Measurements from ENCODE around the gene GPR55. TPM values are rescaled to one million over a fixed set of nuclear protein-coding genes. Genes with fewer than 3 reads are reported as not detected.

The GPR55 gene
- total and polyA plus RNA-seq, 2 donors (not counting 1 experiment from before 2014, with no cell fraction given), result 3.0 to 4.1 TPM

- Histone ChIP-seq H3K27me3 (replicated peaks in 1 of 4; ENCODE audit: control extremely low read depth in 1 of 4, control insufficient read depth in 3 of 4, insufficient read depth in 4 of 4, low read length in 3 of 4) (no peaks in the 10 kb centered on the region), H4K20me1 (ENCODE audit: control insufficient read depth, insufficient read depth, low read length, poor library complexity, severe bottlenecking) (no peaks in the 10 kb centered on the region), H3K36me3 (replicated peaks in 1 of 2; ENCODE audit: control extremely low read depth in 1 of 2, control insufficient read depth in 1 of 2, extremely low read depth in 1 of 2, insufficient read depth in 2 of 2, low read length in 1 of 2) (no peaks in the 10 kb centered on the region), H2AFZ (ENCODE audit: insufficient read depth, low read depth, low read length, poor library complexity, severe bottlenecking) (no peak overlapping the region), H3K9me3 (ENCODE audit: control extremely low read depth in 1 of 3, control insufficient read depth in 2 of 3, insufficient read depth in 1 of 3, low read length in 2 of 3) (peaks cover 0 to 8% (median 0%) of the 10 kb centered on the region in 3 donors), H3K4me2 (replicated peaks; ENCODE audit: low read depth, low read length, poor library complexity, severe bottlenecking) (peak overlapping the region; percentile 24), H3K27ac (ENCODE audit: low read length in 2 of 2) (no peak overlapping the region), H3K79me2 (ENCODE audit: control insufficient read depth, insufficient read depth, low read length) (no peaks in the 10 kb centered on the region), H3K4me3 (ENCODE audit: control extremely low read depth in 1 of 5, extremely low read depth in 1 of 5, insufficient read depth in 1 of 5, low read depth in 2 of 5, low read length in 4 of 5) (no peak overlapping the region), H3K4me1 (ENCODE audit: control insufficient read depth in 2 of 2, insufficient read depth in 2 of 2, low read length in 2 of 2) (peaks cover 45 to 69% of the 10 kb centered on the region in 2 donors), H3K9ac (ENCODE audit: low read length) (no peak overlapping the region)
- no peaks in the 10 kb centered on the region for H3K27me3 Mint-ChIP-seq
- H3K4me3 Mint-ChIP-seq, result no peak overlapping the region
- H3K4me1 Mint-ChIP-seq, result peaks cover 52% of the 10 kb centered on the region
- H3K9me3 Mint-ChIP-seq (ENCODE audit: insufficient read depth), result no peaks in the 10 kb centered on the region
- DNase-seq (no peak), ATAC-seq (ENCODE audit: low read depth) (no peak)
- ChIA-PET CTCF (interaction anchor here (0.7 to 1.3 kb wide), 3 partner anchors 9 to 40 kb away, joined by 3 to 4 read pairs (median 3); no protein-coding TSS in a partner anchor), POLR2A (no interaction called here)
- 37% methylated on average over 3 of the region's 5 CpGs for WGBS (ENCODE audit: insufficient coverage)
- intact Hi-C loops (cut with micrococcal nuclease), result no loop called here
- H3K27ac Mint-ChIP-seq, result no peak overlapping the region
- TF ChIP-seq, protein P1, sequence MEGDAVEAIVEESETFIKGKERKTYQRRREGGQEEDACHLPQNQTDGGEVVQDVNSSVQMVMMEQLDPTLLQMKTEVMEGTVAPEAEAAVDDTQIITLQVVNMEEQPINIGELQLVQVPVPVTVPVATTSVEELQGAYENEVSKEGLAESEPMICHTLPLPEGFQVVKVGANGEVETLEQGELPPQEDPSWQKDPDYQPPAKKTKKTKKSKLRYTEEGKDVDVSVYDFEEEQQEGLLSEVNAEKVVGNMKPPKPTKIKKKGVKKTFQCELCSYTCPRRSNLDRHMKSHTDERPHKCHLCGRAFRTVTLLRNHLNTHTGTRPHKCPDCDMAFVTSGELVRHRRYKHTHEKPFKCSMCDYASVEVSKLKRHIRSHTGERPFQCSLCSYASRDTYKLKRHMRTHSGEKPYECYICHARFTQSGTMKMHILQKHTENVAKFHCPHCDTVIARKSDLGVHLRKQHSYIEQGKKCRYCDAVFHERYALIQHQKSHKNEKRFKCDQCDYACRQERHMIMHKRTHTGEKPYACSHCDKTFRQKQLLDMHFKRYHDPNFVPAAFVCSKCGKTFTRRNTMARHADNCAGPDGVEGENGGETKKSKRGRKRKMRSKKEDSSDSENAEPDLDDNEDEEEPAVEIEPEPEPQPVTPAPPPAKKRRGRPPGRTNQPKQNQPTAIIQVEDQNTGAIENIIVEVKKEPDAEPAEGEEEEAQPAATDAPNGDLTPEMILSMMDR (IDR thresholded peaks at IDR 0.05), result no peak
- TF ChIP-seq EZH2 (IDR thresholded peaks at IDR 0.05; ENCODE audit: borderline replicate concordance, insufficient read depth, low read depth, low read length, poor library complexity, severe bottlenecking), result no peak
These were observed 34.0 kb downstream of the GPR55 start for GRCh38 chr2:230891064-230891463.

- TF ChIP-seq, protein P1 (IDR thresholded peaks at IDR 0.05), result no peak
- CTCF ChIA-PET, result interaction anchor here (1.0 kb wide), 1 partner anchor 9 kb away, joined by 3 read pairs; no protein-coding TSS in a partner anchor
- H3K9me3 ChIP-seq (ENCODE audit: control extremely low read depth in 1 of 3, control insufficient read depth in 2 of 3, insufficient read depth in 1 of 3, low read length in 2 of 3), result peaks cover 0 to 8% (median 0%) of the 10 kb centered on the region in 3 donors
- H3K27me3 ChIP-seq (replicated peaks in 1 of 4; ENCODE audit: control extremely low read depth in 1 of 4, control insufficient read depth in 3 of 4, insufficient read depth in 4 of 4, low read length in 3 of 4), result no peaks in the 10 kb centered on the region
- no peak overlapping the region for H3K4me3 ChIP-seq (ENCODE audit: control extremely low read depth in 1 of 5, extremely low read depth in 1 of 5, insufficient read depth in 1 of 5, low read depth in 2 of 5, low read length in 4 of 5)
- no peak overlapping the region for H3K4me2 ChIP-seq (replicated peaks; ENCODE audit: low read depth, low read length, poor library complexity, severe bottlenecking)
- no peak overlapping the region for H3K27ac ChIP-seq (ENCODE audit: low read length in 2 of 2)
- no peaks in the 10 kb centered on the region for H3K79me2 ChIP-seq (ENCODE audit: control insufficient read depth, insufficient read depth, low read length)
- no peak overlapping the region for H2AFZ ChIP-seq (ENCODE audit: insufficient read depth, low read depth, low read length, poor library complexity, severe bottlenecking)
- H3K36me3 ChIP-seq (replicated peaks in 1 of 2; ENCODE audit: control extremely low read depth in 1 of 2, control insufficient read depth in 1 of 2, extremely low read depth in 1 of 2, insufficient read depth in 2 of 2, low read length in 1 of 2), result no peaks in the 10 kb centered on the region
- no peak overlapping the region for H3K4me3 Mint-ChIP-seq
- DNase-seq (no peak), ATAC-seq (ENCODE audit: low read depth) (no peak)
- H3K27ac Mint-ChIP-seq, result no peak overlapping the region
- peaks cover 52% of the 10 kb centered on the region for H3K4me1 Mint-ChIP-seq
- intact Hi-C loops (cut with micrococcal nuclease), result no loop called here
- H3K27me3 Mint-ChIP-seq, result no peaks in the 10 kb centered on the region
- peaks cover 45 to 69% of the 10 kb centered on the region in 2 donors for H3K4me1 ChIP-seq (ENCODE audit: control insufficient read depth in 2 of 2, insufficient read depth in 2 of 2, low read length in 2 of 2)
- H3K9ac ChIP-seq (ENCODE audit: low read length), result no peak overlapping the region
- H3K9me3 Mint-ChIP-seq (ENCODE audit: insufficient read depth), result no peaks in the 10 kb centered on the region
- 97% methylated on average over 3 of the region's 4 CpGs for WGBS (ENCODE audit: insufficient coverage)
- POLR2A ChIA-PET, result no interaction called here
- no peaks in the 10 kb centered on the region for H4K20me1 ChIP-seq (ENCODE audit: control insufficient read depth, insufficient read depth, low read length, poor library complexity, severe bottlenecking)
These were observed 34.4 kb downstream of the GPR55 start for GRCh38 chr2:230890646-230891045.

All from B cell (primary cell).